Vagina (tissue), 2 donors: ENCODE data around the gene RNF214.

Experiments used
- CTCF ChIP-seq, 3 experiments: fragments of 450-650 bp in 2 of 3; fragments of 200-600 bp in 1 of 3; sonication (generic) in 1 of 3; IDR thresholded peaks; one replicate each; pipeline ENCODE4 v1.5.1; 2017 to 2019; ENCODE audit warnings: antibody characterized with exemption in 3 of 3, mild to moderate bottlenecking in 2 of 3, moderate library complexity in 2 of 3
- POLR2A ChIP-seq, 2 donors: fragments of 450-650 bp; IDR thresholded peaks; one replicate each; pipeline ENCODE4 v1.6.1; 2017; ENCODE audit warnings: antibody characterized with exemption in 2 of 2, mild to moderate bottlenecking in 2 of 2, moderate library complexity in 2 of 2
- POLR2AphosphoS5 ChIP-seq, 2 donors: sonication (generic); formaldehyde crosslinking; IDR thresholded peaks; one replicate each; pipeline ENCODE4 v1.9.0; 2017; ENCODE audit warnings: antibody characterized with exemption in 2 of 2, mild to moderate bottlenecking in 2 of 2, low read depth in 1 of 2; ENCODE audit not compliant: insufficient read depth in 1 of 2

- TF ChIP-seq CTCF (IDR thresholded peaks at IDR 0.05) (no peak), POLR2A (IDR thresholded peaks at IDR 0.05) (no peak), POLR2AphosphoS5 (IDR thresholded peaks at IDR 0.05; ENCODE audit: insufficient read depth in 1 of 2, low read depth in 1 of 2) (no peak)
Observed at GRCh38 chr11:117219995-117220394, 12.5 kb upstream of the RNF214 start.
